Measurements from ENCODE around the gene KLHDC2.

DNA sequence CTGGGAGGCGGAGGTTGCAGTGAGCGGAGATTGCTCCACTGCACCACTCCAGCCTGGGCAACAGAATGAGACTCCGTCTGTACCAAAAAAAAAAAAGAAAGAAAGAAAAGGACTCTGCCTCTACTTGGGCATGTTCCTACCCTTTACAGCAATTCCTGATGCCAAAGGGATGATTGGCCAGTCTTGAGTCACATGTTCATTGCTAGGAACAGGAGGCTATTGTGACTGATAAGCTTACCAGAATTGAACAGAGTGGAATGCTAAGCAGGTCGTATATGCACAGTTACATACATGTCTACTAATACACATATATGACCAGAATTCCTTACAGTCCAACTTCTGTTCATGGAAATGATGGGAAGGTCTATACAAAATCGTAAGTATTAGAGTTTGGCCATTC is 40.8 kb upstream of the KLHDC2 start:
- TF ChIP-seq, protein P1, sequence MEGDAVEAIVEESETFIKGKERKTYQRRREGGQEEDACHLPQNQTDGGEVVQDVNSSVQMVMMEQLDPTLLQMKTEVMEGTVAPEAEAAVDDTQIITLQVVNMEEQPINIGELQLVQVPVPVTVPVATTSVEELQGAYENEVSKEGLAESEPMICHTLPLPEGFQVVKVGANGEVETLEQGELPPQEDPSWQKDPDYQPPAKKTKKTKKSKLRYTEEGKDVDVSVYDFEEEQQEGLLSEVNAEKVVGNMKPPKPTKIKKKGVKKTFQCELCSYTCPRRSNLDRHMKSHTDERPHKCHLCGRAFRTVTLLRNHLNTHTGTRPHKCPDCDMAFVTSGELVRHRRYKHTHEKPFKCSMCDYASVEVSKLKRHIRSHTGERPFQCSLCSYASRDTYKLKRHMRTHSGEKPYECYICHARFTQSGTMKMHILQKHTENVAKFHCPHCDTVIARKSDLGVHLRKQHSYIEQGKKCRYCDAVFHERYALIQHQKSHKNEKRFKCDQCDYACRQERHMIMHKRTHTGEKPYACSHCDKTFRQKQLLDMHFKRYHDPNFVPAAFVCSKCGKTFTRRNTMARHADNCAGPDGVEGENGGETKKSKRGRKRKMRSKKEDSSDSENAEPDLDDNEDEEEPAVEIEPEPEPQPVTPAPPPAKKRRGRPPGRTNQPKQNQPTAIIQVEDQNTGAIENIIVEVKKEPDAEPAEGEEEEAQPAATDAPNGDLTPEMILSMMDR (IDR thresholded peaks at IDR 0.05), result no peak
- TF ChIP-seq POLR2AphosphoS5 (IDR thresholded peaks at IDR 0.05), result no peak
- no peak for TF ChIP-seq POLR2A (IDR thresholded peaks at IDR 0.05)

Measured in sigmoid colon (tissue), 4 donors.